Activated T-cell treated with anti-CD3 and anti-CD28 coated beads, Interleukin-2, amount 50 U/mL, for 24 hours (primary cell): ENCODE data around the gene MINDY1.
A peak's percentile ranks its signal among the peaks of the same experiment; 100 is the strongest.

Experiments used
- DNase-seq: peaks from one replicate; pipeline ENCODE4 v3.0.0-alpha.2; 2020
- H3K27ac Mint-ChIP-seq: 2 replicates; pipeline ENCODE4 v1.8.0; 2020; ENCODE audit warnings: mild to moderate bottlenecking, mixed read lengths
- H3K27me3 Mint-ChIP-seq: 2 replicates; pipeline ENCODE4 v1.8.0; 2020; ENCODE audit warnings: mixed read lengths
- H3K36me3 Mint-ChIP-seq: 2 replicates; pipeline ENCODE4 v1.8.0; 2020; ENCODE audit warnings: low read depth, mixed read lengths
- H3K4me1 Mint-ChIP-seq: 2 replicates; pipeline ENCODE4 v1.8.0; 2020; ENCODE audit warnings: low read depth, mixed read lengths
- H3K4me3 Mint-ChIP-seq: 2 replicates; pipeline ENCODE4 v1.8.0; 2020; ENCODE audit warnings: mild to moderate bottlenecking, moderate library complexity, mixed read lengths
- H3K9me3 Mint-ChIP-seq: 2 replicates; pipeline ENCODE4 v1.8.0; 2020; ENCODE audit warnings: mixed read lengths

The MINDY1 gene

GRCh38 chr1:151036356-151036755, 29.7 kb upstream of the MINDY1 start, which contains the start of gene BNIPL:
Gene BNIPL (plus strand): TSS chr1:151036586. CDS start chr1:151036726, 140 bp downstream.
- Mint-ChIP-seq H3K27me3 (no peaks in the 10 kb centered on the region), H3K9me3 (no peaks in the 10 kb centered on the region), H3K4me3 (no peak within 1 kb of the TSS), H3K27ac (no peak within 1 kb of the TSS), H3K36me3 (peaks cover 28% of the 10 kb centered on the region), H3K4me1 (no peaks in the 10 kb centered on the region)
- no peak for DNase-seq

GRCh38 chr1:151035167-151035566, 28.5 kb upstream of the MINDY1 start:
- no peak for DNase-seq
- H3K27me3 Mint-ChIP-seq, result no peaks in the 10 kb centered on the region
- H3K27ac Mint-ChIP-seq, result peak overlapping the region; percentile 0
- H3K9me3 Mint-ChIP-seq, result no peaks in the 10 kb centered on the region
- H3K36me3 Mint-ChIP-seq, result peaks cover 40% of the 10 kb centered on the region
- no peaks in the 10 kb centered on the region for H3K4me1 Mint-ChIP-seq
- H3K4me3 Mint-ChIP-seq, result no peak overlapping the region

GRCh38 chr1:151032164-151032563, 25.5 kb upstream of the MINDY1 start:
- Mint-ChIP-seq H3K27me3 (no peaks in the 10 kb centered on the region), H3K4me1 (no peaks in the 10 kb centered on the region), H3K36me3 (peaks cover 62% of the 10 kb centered on the region), H3K27ac (no peak overlapping the region), H3K4me3 (no peak overlapping the region), H3K9me3 (no peaks in the 10 kb centered on the region)
- no peak for DNase-seq

GRCh38 chr1:151026460-151026859, 19.8 kb upstream of the MINDY1 start:
- DNase-seq, result no peak
- Mint-ChIP-seq H3K36me3 (peaks cover 64% of the 10 kb centered on the region), H3K9me3 (no peaks in the 10 kb centered on the region), H3K27me3 (no peaks in the 10 kb centered on the region), H3K4me1 (peaks cover 6% of the 10 kb centered on the region), H3K4me3 (no peak overlapping the region), H3K27ac (no peak overlapping the region)

GRCh38 chr1:151024540-151025146, 17.9 kb upstream of the MINDY1 start:
- peaks cover 51% of the 10 kb centered on the region for H3K36me3 Mint-ChIP-seq

GRCh38 chr1:151013518-151013917, 6.8 kb upstream of the MINDY1 start:
- Mint-ChIP-seq H3K27ac (no peak overlapping the region), H3K4me3 (no peak overlapping the region), H3K27me3 (no peaks in the 10 kb centered on the region), H3K9me3 (no peaks in the 10 kb centered on the region), H3K36me3 (peaks cover 28% of the 10 kb centered on the region), H3K4me1 (peaks cover 36% of the 10 kb centered on the region)
- no peak for DNase-seq

More at GRCh38 chr1:151024540-151025146, 17.9 kb upstream of the MINDY1 start:
- DNase-seq, result peak; percentile 83
- Mint-ChIP-seq H3K9me3 (no peaks in the 10 kb centered on the region), H3K27me3 (no peaks in the 10 kb centered on the region), H3K27ac (peak overlapping the region; percentile 67), H3K4me1 (peaks cover 6% of the 10 kb centered on the region), H3K4me3 (no peak overlapping the region)

GRCh38 chr1:151012684-151013471, 6.2 kb upstream of the MINDY1 start:
- peaks cover 25% of the 10 kb centered on the region for H3K36me3 Mint-ChIP-seq
- H3K27ac Mint-ChIP-seq, result no peak overlapping the region
- H3K4me1 Mint-ChIP-seq, result peaks cover 41% of the 10 kb centered on the region

GRCh38 chr1:151011154-151011850, 4.6 kb upstream of the MINDY1 start:
- peaks cover 57% of the 10 kb centered on the region for H3K4me1 Mint-ChIP-seq

More at GRCh38 chr1:151012684-151013471, 6.2 kb upstream of the MINDY1 start:
- H3K9me3 Mint-ChIP-seq, result no peaks in the 10 kb centered on the region
- no peak overlapping the region for H3K4me3 Mint-ChIP-seq
- no peak for DNase-seq
- no peaks in the 10 kb centered on the region for H3K27me3 Mint-ChIP-seq

GRCh38 chr1:151010346-151010726, 3.6 kb upstream of the MINDY1 start:
- H3K36me3 Mint-ChIP-seq, result peaks cover 27% of the 10 kb centered on the region
- no peak for DNase-seq
- no peaks in the 10 kb centered on the region for H3K9me3 Mint-ChIP-seq
- H3K4me3 Mint-ChIP-seq, result peak overlapping the region; percentile 23
- H3K4me1 Mint-ChIP-seq, result peaks cover 67% of the 10 kb centered on the region
- no peaks in the 10 kb centered on the region for H3K27me3 Mint-ChIP-seq
- no peak overlapping the region for H3K27ac Mint-ChIP-seq

More at GRCh38 chr1:151011154-151011850, 4.6 kb upstream of the MINDY1 start:
- no peaks in the 10 kb centered on the region for H3K9me3 Mint-ChIP-seq
- peak overlapping the region; percentile 25 for H3K4me3 Mint-ChIP-seq
- peak overlapping the region; percentile 79 for H3K27ac Mint-ChIP-seq
- no peaks in the 10 kb centered on the region for H3K27me3 Mint-ChIP-seq
- DNase-seq, result no peak
- peaks cover 24% of the 10 kb centered on the region for H3K36me3 Mint-ChIP-seq

- H3K4me3 Mint-ChIP-seq, result peak overlapping the region; percentile 95
- DNase-seq, result no peak
- peak overlapping the region; percentile 94 for H3K27ac Mint-ChIP-seq
- H3K27me3 Mint-ChIP-seq, result no peaks in the 10 kb centered on the region
- no peaks in the 10 kb centered on the region for H3K9me3 Mint-ChIP-seq
- H3K36me3 Mint-ChIP-seq, result peaks cover 27% of the 10 kb centered on the region
- H3K4me1 Mint-ChIP-seq, result peaks cover 70% of the 10 kb centered on the region
Observed at GRCh38 chr1:151009674-151010345, 3.1 kb upstream of the MINDY1 start.

GRCh38 chr1:151009206-151009587, 2.5 kb upstream of the MINDY1 start:
- H3K4me1 Mint-ChIP-seq, result peaks cover 75% of the 10 kb centered on the region
- H3K9me3 Mint-ChIP-seq, result no peaks in the 10 kb centered on the region
- no peak for DNase-seq
- peak overlapping the region; percentile 94 for H3K27ac Mint-ChIP-seq
- H3K4me3 Mint-ChIP-seq, result peak overlapping the region; percentile 95
- no peaks in the 10 kb centered on the region for H3K27me3 Mint-ChIP-seq
- peaks cover 25% of the 10 kb centered on the region for H3K36me3 Mint-ChIP-seq

GRCh38 chr1:151008244-151009205, 1.8 kb upstream of the MINDY1 start, which contains the start of gene PRUNE1:
Gene PRUNE1 (plus strand): TSS chr1:151008449. CDS start chr1:151008633, 184 bp downstream.
- DNase-seq, result peak; percentile 96
- peaks cover 79% of the 10 kb centered on the region for H3K4me1 Mint-ChIP-seq

GRCh38 chr1:151007853-151008243, 1.1 kb upstream of the MINDY1 start:
- H3K27me3 Mint-ChIP-seq, result no peaks in the 10 kb centered on the region
- peaks cover 22% of the 10 kb centered on the region for H3K36me3 Mint-ChIP-seq
- peak overlapping the region; percentile 95 for H3K4me3 Mint-ChIP-seq
- no peak for DNase-seq
- H3K27ac Mint-ChIP-seq, result peak overlapping the region; percentile 94
- H3K9me3 Mint-ChIP-seq, result no peaks in the 10 kb centered on the region
- H3K4me1 Mint-ChIP-seq, result peaks cover 84% of the 10 kb centered on the region

More at GRCh38 chr1:151008244-151009205, 1.8 kb upstream of the MINDY1 start, which contains the start of gene PRUNE1:
- Mint-ChIP-seq H3K4me3 (peak within 1 kb of the TSS; percentile 95), H3K27me3 (no peaks in the 10 kb centered on the region), H3K9me3 (no peaks in the 10 kb centered on the region), H3K27ac (peak within 1 kb of the TSS; percentile 94), H3K36me3 (peaks cover 25% of the 10 kb centered on the region)
